Activated naive CD4-positive, alpha-beta T cell (primary cell): Measurements from ENCODE around the gene ZNF350.
A peak's percentile ranks its signal among the peaks of the same experiment; 100 is the strongest.
"Not testable (repeated sequence)": the region's sequence is repeated elsewhere in the genome, so short reads cannot be mapped to it uniquely, and the experiment has no call there.

Experiments used
- DNase-seq, 4 experiments: peaks; one replicate each; lab custom pipeline; 2025; lab: John Stamatoyannopoulos, UW

ZNF350 gene

DNA sequence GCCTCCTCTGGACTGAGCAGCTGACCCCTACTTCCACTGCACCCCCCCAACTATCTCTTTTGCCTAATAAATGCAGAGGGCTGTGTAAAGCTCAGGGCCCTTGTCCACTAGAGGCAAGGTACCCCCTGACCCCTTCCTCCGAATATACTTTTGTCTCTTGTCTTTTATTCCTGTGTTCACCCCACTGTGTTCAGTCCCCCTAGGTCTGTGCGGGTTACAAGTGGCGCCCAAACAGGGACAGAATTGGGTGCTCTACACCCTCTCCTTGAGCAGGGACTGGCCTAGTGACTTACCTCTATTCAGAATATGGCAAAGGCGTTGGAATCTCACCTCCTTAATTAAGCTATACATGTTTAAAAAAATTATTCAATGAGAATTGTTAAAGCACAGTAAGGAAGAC is 15.0 kb downstream of the ZNF350 start:
- no peak for DNase-seq

DNA sequence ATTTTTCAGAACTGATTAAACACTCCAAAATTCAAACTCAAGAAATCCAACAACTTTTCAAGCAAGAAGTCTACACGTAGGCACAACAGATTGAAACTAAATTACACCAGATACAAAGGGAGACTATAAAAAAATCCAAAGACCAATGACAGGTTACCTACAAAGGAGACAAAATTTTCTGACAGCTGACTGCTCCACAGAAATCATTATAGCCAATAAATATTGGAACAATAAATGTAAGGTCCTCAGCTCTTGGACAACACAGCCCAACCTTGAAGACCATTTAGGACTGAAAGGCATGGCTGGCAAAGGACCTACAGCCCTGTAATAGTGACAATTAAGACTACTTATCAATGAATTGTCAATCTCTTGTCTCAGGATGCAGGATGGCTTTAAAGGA is 15.9 kb downstream of the ZNF350 start:
- DNase-seq, result no peak

DNA sequence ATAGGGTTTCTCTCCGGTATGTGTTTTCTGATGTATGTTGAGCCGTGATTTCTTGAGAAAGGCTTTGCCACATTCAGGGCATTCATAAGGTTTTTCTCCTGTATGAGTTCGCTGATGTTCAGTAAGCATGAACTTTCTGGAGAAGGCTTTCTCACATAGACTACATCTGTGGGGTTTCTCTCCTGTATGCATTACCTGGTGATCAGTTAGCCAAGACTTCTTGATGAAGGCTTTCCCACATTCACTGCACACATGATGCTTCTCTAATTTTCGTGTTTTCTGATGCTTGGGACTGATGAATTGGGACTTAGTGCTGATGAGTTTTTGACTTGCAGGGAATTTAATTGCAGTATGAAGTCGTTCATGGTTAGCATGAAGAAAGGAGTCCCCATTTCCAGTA is 21.1 kb downstream of the ZNF350 start:
- no peak for DNase-seq

DNA sequence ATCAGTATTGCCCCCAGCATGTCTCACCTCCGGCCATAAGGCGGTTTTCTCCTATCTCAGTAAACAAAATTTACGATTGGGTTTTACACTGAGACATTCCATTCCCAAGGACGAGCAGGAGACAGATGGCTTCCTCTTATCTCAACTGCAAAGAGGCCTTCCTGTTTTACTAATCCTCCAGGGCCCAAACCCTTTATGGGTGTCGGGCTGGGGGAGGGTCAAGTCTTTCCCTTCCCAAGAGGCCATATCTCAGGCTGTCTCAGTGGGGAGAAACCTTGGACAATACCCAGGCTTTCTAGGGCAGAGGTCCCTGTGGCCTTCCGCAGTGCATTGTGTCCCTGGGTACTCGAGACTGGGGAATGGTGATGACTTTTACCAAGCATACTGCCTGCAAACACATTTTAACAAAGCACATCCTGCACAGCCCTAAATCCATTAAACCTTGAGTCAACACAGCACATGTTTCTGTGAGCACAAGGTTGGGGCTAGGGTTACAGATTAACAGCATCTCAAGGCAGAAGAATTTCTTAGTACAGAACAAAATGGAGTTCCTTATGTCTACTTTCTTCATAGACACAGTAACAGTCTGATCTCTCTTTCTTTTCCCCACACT is 25.9 kb downstream of the ZNF350 start:
- DNase-seq, result not testable (repeated sequence)

DNA sequence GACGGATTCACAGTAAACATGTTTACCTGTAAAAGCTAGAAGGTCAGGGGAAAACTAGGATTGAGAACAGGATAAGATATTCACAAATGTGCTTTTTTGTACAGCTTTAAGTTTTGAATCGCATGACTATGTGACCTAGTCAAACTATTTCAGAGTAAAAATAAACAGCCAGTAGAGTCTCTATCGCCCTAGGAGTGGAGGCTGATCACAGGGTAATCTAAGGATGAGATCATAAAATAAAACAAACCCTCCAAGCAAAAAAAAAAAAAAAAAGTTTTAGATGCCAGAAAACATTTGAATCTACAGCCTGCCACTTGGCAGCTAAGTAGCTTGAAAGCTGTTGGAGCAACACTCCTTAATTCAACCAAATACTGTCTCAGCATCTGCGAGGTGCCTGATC is 26.8 kb downstream of the ZNF350 start:
- no peak for DNase-seq

DNA sequence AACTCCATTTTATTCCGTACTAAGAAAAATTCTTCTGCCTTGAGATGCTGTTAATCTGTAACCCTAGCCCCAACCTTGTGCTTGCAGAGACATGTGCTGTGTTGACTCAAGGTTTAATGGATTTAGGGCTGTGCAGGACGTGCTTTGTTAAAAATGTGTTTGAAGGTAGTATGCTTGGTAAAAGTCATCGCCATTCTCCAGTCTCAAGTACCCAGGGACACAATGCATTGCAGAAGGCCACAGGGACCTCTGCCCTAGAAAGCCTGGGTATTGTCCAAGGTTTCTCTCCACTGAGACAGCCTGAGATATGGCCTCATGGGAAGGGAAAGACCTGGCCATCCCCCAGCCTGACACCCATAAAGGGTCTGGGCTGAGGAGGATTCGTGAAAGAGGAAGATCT is 28.8 kb downstream of the ZNF350 start:
- DNase-seq, result not testable (repeated sequence)

DNA sequence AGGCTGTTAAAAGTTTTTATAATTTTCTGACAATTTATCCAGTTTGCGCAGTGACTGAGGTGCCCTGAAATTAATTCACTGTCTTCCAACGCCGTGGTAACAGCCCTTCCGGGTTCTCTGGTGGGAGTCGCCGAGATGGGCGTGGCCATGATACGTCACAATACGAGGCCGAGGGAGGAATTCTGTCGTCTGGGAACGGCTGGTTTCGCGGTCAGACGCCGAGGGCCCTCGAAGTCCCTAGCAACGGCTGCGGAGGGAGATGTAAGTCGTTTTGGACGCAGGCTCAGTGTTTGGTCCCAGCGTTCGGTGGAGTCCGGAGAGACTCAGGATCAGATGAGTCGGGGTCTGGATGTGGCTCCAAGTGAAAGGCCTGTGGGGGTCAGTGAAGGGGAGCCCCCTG is 37.7 kb downstream of the ZNF350 start:
- DNase-seq, result no peak

DNA sequence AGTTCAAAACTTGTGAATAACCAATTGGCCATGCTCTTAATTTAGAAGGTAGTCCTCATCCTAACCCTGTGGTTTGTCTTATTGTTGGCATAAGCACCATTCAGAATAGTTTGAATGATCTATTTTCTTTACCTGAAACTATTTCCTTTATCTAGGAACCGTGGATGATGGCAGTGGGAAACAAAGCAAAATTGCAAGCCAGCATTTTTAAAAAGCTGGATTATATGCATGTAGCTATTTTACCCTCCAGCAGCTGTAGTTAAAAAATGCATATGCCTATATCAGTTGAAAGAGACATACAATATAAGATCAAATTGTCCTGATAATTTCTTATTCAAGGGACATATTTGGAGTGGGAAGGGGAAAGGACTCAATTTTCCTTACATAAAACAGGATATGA is 40.0 kb downstream of the ZNF350 start:
- DNase-seq, result no peak

DNA sequence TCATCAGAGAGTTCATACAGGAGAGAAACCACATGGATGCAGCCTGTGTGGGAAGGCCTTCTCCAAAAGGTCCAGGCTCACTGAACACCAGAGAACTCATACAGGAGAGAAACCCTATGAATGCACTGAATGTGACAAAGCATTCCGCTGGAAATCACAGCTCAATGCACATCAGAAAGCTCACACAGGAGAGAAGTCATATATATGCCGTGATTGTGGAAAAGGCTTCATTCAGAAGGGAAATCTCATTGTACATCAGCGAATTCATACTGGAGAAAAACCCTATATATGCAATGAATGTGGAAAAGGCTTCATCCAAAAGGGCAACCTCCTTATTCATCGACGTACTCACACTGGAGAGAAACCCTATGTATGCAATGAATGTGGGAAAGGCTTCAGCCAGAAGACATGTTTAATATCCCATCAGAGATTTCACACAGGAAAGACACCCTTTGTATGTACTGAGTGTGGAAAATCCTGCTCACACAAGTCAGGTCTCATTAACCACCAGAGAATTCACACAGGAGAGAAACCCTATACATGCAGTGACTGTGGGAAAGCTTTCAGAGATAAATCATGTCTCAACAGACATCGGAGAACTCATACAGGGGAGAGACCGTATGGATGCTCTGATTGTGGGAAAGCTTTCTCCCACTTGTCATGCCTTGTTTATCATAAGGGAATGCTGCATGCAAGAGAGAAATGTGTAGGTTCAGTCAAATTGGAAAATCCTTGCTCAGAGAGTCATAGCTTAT is 41.7 kb downstream of the ZNF350 start:
- DNase-seq, result no peak

DNA sequence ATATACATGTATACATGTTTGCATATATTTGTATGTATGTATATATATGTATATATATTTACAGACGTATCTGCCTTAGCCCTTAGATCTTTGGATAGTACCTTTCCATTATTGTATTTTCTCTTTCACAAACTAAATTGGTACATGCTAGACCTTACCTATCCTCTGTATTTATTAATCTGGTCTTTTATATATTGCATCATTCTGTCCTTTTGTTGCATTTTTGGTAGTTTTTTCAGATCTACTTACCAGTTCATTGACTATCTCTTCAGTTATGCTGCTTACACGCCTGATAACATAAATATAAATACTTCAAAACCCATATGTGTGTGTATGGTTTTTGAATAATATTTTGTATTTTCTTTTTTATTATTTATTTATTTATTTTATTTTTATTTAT is 47.7 kb downstream of the ZNF350 start:
- no peak for DNase-seq

DNA sequence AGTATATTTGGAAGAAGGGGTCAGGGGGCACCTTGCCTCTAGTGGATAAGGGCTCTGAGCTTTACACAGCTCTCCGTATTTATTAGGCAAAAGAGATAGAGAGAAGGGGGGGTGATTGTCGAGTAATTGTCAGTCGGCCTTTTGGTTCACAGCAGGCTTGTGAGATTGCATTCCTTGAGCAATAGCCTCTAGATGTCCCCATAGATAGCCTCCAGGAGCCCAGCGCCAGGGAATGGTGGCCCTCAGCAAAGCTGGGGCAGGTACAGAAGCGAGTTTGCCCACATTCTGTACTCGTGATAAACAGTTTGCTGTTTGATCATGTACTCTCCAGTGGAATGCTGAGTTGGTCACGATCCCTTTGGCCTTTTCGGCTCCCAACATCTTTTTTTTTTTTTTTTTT is 54.7 kb downstream of the ZNF350 start:
- no peak for DNase-seq

DNA sequence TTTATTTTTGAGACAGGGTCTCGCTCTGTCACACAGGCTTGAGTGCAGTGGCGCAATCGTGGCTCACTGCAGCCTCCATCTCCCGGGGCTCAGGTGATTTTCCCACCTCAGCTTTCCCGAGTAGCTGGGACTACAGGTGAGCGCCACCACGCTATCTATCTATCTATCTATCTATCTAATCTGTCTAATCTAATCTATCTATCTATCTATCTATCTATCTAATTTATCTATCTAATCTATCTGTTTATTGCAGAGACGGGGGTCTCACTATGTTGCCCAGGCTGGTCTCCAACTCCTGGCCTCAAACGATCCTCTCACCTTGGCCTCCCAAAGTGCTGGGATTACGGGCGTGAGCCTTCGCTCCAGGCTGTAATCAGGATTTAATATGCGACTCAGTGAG is 58.8 kb downstream of the ZNF350 start:
- no peak for DNase-seq

DNA sequence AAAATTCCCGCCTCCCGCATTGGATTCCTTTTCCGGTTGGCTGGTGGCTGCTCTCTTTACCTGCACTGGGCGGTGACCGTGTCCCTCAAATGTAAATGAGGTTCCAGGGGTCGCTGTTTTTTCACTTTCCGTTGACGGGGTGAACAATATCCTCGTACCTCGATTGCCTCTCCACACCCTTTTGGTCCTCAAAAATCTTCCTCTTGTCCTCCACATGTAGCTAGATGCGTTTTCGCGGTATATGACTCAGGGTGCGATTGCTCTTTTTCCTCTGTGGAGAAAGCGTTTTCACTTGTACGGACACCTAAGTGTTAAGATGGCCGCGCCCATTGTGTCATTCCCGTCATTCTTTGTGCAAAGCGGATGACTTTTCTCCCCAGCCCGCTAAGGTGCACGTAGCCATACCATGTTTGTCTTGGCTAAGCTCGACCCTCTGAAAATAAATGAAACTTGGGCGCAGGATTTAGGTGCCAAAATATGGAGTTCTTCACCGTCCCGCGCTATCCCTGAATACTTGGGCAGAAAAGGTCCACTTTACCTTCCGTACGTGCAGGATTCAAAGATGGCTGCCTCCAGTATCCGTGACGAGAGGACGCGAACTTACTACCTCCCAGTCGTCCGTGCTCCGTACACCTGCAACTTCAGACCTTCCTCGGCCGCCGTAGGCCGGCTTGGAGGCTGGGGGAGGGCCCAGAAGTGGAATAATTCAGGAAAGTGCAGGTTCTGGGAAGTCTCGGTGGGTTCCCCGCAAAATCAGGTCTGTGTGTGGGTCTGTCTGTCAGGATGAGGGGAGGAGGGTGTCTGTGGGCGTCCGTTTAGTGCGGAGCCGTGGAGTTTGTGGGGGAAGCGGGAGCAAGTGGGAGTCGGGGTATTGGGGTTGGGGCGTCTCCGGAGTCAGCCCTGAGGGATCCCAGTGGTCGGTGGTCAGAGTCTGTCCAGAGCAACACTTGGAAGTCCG is 59.6 kb downstream of the ZNF350 start, which contains the start of gene ZNF613:
Gene ZNF613 (plus strand): TSS at position 689 of the 958 bp plus-strand sequence. CDS start 8,749 bp downstream, outside the sequence.
- peak; percentile 43 to 75 (median 65) for DNase-seq

DNA sequence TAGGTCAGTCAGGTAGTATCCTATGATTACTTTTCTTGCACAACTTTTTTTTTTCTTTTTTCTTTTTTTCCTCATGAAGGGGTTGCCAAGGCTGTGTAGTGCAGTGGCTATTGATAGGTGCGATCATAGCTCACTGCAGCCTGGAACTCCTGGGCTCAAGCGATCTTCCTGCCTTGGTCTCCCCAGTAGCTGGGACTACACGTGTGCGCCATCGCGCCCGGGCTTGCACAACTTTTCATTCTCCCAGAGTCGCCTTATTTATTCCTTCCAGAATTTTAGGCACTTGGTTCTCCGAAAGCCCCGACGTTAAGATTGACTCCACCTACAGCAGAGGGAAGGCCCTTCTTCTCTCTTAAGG is 60.2 kb downstream of the ZNF350 start:
- DNase-seq, result no peak

DNA sequence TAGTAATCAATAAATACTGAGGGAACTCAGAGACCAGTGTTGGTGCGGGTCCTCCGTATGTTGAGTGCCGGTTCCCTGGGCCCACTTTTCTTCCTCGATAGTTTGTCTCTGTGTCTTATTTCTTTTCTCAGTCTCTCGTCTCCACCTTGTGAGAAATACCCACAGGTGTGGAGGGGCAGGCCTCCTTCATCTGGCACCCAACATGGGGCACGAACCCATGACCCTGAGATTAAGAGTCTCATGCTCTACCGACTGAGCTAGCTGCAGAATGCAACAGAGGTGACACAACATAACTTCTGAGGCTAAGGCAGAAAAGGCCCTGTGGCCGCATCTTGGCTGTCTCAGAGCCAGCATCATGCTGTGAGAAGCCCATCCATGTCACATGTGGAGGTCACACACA is 64.7 kb downstream of the ZNF350 start:
- DNase-seq, result no peak

DNA sequence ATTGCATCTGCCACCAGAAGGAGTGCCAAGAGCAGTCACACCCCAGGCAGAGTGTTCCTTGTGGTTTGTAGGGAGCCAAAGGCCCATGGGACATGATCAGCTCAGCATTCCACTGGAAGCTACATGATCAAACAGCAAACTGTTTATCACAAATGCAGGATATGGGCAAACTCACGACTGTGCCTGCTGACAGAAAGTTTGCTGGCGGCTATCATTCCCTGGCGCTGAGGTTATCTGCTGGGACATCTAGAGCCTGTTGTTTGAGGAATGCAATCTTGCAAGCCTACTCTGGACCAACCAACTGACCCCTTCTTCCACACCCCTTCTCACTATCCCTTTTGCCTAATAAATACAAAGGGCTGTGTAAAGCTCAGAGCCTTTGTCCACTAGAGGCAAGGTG is 67.0 kb downstream of the ZNF350 start:
- DNase-seq, result no peak

DNA sequence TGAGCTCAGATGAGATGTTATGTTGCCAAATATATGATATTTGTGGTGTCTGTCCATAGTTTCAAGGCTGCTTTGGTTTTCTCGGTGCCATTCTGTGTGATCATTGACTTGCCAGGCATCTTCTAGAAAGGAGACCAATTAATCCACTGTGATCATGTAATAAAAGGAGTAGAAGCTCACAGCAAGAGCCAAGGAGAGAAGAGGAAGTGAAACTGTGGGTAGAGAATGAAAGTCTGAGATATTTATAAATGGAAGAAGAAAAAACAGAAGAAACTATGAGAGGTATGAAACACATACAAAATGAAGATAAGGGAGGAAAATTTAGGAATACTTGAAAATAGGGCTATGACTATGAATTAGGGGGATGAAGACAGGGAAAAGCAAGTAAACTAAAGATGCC is 70.5 kb downstream of the ZNF350 start:
- no peak for DNase-seq

DNA sequence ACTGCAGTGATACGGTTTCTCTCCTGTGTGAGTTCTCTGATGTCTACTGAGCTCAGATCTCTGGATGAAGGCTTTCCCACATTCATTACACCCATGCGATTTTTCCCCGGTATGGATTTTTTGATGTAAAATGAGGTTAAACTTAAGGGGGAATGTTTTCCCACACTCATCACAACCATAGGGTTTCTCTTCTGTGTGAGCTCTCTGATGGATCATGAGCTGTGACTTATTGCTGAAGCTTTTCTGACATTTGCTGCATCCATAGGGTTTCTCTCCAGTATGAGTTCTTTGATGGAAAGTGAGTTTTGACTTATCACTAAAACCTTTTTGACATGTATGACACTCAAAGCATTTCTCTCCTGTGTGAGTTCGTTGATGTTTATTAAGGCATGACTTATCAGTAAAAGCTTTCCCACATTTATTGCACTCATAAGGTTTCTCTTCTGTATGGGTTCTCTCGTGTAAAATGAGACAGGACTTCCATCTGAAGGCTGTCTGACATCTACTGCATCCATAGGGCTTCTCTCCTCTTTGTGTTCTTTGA is 71.2 kb downstream of the ZNF350 start:
- no peak for DNase-seq
